NCI-H345 treated with DMSO at 0.1 percent for 48 hours (cell line): ENCODE data around the gene PRCD.

Source experiments
- DNase-seq: peaks from one replicate; lab custom pipeline; 2025; ENCODE audit not compliant: unreplicated experiment; lab: John Stamatoyannopoulos, UW

The PRCD gene

GRCh38 chr17:76567634-76568432 lies 28.0 kb downstream of the PRCD start:
- DNase-seq = no peak

DNA sequence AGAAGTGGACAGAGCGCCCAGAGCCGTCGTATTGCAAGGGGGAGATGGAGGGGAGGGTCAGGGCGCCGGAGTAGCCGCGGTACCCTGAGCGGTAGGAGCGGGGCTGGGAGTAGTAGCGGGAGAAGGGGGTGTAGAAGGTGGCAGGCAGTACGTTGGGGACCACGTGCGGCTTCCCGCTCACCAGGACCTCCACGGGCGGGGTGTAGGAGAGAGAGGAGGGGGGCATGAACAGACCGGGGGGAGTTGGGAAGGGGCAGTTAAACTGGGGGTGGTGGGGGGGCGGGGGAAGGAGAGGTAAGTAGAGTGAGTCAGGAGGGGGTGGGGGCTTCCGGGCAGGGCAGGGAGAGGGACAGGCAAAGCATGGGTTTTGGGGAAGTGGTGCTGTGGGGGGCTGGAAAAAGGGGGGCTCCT lies 29.0 kb downstream of the PRCD start:
- no peak for DNase-seq

GRCh38 chr17:76569607-76570279 lies 29.9 kb downstream of the PRCD start:
- DNase-seq = no peak

GRCh38 chr17:76570457-76570856 lies 30.6 kb downstream of the PRCD start:
- no peak for DNase-seq

DNA sequence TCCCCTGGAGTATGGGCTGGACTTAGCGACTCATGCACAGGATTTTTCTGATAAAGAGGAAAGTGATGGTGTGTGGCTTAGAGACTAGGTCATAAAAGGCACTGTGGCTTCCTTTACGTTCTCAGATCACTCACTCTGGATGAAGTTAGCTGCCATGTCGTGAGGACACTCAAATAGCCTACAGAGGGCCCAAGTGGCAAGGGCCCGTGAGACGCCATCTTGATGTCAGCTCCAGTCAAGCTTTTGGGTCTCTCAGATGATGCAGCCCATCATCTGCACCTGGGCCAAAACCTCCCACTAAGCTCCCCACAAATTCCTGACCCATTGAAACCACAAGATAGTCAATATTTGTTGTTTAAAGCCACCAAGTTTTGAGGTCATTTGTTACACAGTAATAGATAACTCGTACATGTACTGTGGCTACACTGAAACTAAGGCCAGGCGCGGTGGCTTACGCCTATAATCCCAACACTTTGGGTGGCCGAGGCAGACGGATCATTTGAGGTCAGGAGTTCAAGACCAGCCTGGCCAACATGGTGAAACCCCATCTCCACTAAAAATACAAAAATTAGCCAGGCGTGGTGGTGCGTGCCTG lies 31.1 kb downstream of the PRCD start:
- no peak for DNase-seq

GRCh38 chr17:76572201-76572910 lies 32.5 kb downstream of the PRCD start:
- no peak for DNase-seq

DNA sequence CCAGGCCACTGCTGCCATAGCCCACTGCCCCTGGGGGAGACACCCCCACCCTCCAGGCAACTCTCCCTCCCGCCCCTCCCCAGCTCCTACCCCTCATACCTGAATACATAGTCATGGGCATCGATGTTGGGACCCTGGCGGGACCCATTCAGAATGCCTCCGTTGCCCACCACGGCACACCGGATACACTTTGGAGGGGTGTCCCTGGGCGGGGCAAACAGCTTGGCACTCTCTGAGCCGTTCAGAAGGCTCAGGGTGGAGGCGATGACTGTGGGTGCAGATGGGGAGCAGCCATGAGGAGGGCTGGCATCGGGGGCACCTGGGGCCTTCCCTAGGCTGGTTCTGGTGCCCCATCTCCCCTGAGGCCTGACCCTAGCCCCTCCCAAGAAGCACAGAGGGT lies 33.3 kb downstream of the PRCD start:
- DNase-seq = no peak

DNA sequence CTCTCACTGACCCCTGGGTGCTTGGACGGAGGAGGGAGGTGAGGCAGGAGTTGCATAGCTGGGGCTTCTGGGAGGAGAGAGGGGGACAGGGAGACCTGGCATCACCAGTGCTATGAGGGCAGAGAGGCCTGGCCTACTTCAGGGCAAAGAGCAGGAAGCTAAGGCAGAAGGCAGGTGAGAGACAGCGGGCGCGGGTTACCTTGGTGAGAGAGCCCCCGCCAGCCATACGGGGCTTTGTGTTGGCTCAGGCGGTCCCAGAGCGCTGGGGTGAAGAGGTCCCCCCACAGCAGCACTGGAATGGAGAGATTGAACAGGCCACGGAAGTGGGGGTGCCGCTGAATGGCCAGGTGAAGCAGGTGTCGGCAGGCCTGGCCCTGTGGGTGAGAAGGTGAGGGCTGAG lies 34.3 kb downstream of the PRCD start:
- DNase-seq = no peak

DNA sequence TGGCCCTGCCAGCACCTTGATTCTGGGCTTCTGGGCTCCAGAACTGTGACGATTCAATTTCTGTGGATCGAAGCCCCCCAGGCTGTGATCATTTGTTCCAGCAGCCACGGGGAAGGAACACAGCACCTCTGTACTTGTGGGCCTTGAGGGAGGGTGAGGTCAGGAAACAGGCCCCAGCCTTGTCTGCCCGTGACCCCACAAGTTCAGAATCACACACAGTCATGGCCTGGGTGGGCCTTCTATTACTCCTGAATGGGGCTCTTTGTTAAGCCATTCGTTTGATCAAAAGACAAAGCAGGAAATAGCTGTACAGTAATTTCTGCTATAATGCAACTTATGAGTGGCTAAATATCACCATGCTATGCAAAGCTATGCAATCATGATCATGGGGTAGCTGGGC lies 35.7 kb downstream of the PRCD start:
- DNase-seq = no peak

DNA sequence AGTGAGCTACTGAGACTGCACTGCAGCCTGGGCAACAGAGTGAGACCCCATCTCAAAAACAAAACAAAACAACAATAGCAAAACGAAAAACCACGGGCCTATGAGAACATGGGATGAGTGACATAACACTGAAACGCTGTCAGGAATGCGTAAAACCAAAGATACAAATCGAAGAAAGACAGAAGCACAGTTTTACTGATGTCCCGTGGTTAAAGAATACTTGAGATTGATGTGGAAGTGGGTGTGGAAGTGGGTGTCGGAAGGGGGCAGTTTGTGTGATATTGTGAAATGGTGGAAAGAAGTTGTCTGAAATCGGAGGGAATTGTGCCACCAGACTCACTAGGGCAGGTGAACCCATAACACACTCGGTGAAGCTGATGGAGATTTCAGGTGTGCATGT lies 36.3 kb downstream of the PRCD start:
- DNase-seq = no peak

GRCh38 chr17:76577876-76578275 lies 38.0 kb downstream of the PRCD start:
- no peak for DNase-seq

DNA sequence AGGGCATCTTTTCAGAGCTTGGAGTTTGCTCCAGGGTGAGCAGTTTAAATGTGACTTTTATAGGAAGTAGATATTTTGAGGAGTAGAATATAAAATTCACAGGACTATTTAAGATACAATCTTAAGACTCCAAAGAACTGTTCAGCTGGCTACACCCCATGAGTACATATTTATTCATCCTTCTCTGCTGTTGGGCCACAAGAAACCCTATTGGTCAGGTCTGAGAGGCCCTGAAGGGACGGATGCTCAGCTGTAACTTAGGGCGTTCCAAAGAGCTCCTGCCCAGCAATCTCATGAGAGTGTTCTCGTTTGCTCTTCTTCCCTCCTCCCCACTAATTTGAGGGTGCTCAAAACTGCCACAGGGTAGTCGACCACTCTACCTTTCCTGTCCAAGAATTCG lies 38.5 kb downstream of the PRCD start:
- DNase-seq = no peak

DNA sequence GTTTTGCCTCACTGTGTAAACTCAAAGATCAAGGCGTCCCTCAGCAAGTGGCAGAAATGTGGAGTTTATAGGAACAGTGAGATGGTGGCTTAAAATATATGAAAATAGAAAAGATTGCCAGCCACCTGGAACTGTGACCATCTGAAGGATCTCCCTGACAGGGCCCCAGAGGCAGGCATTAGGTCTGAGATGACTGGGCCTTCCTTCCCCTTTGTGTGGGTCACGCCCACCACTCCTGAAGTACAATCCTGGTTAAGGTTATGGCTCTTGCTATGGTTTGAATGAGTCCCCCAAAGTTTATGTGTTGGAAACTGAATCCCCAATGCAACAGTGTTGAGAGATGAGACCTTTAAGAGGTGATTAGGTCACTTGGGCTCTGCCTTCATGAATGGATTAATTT lies 39.4 kb downstream of the PRCD start:
- no peak for DNase-seq

GRCh38 chr17:76581515-76581914 lies 41.7 kb downstream of the PRCD start:
- no peak for DNase-seq

DNA sequence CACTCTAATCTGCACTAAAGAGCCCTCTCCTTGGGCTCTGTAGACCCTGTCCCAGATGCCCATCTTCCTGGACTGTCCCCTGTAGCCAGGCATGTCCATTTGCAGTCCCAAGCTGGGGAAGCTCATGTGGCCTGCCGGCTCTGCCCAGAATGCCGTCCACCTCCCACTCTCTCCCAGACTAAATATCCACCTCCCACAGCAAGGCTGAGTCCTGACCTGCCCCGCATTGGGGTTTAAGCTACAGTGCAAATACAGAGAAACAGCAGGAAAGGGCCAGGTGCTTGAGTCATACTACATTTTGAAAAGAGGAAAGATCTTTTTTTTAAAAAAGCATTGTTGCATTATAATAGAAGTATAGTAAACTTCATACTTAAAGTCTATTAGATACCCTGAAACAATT lies 42.8 kb downstream of the PRCD start:
- DNase-seq = no peak

DNA sequence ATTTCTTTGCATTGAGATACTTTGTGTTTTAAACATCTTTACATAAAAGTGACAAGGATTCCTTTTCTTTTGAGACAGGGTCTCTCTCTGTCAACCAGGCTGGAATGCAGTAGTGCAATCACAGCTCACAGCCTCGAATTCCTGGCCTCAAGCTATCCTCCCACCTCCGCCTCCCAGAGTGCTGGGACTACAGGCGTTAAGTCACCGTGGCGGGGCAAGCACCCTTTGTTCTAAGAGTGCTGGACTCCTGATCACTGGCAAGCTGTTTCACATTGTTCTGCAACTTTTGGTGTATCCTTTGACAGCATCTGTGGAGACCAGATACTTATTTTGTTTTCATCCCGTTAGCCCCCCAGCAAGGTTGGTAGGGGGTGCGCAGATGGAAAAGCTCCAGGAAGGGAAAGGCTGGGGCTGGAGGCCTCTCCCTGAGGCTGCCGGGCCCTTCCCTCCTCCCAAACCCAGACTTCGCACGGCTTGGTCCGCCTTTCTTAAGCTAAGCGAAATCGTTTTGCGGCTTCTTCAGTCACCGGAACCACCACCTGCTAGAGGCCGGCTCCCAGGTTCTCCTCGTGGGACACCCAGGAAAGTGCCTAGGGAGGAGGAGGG lies 44.7 kb downstream of the PRCD start:
- DNase-seq = peak; percentile 31

DNA sequence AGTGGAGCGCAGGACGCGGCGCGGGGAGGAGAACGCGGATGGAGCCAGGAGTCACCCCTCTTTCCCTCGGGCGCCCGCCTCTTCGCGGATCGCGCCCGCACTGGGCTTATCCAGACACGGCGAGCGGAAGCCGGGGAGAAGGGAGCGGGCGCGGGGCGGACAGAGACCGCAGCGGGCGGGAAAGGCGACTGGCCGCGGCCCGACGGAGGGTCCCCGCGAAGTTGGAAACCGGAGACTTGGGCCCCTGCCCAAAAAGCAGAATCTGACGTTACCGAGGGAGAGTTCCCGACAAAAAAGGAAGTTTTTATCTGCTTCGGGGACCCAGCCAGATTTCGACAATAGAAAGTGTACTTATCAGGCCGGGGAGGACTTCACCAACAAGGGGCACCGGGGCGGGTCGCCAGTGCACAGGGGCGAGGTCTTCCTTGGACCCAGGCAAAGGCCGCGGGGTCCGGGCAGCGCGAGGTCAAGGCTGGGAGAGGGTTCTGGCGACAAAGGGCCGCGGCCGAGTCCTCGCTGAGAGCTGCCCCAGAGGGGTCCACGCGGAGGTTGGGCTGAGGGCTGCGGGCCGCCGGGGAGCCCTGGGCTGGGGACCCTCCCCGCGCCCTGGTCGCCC lies 45.3 kb downstream of the PRCD start:
- DNase-seq = no peak

- DNase-seq = peak; percentile 60
Measured at GRCh38 chr17:76585649-76586593, 46.1 kb downstream of the PRCD start, which contains the start of gene ST6GALNAC2. TSS of gene ST6GALNAC2 (minus strand) at chr17:76585860. CDS start at chr17:76585808, 52 bp downstream.

GRCh38 chr17:76586741-76587487 lies 47.1 kb downstream of the PRCD start:
- peak; percentile 95 for DNase-seq
